GM19193 (cell line): ENCODE measurements around the gene PATJ.

Experiments used
- POLR2A ChIP-seq: IDR thresholded peaks from 4 replicates; pipeline ENCODE4 v1.6.1; 2011; ENCODE audit not compliant: insufficient read depth, insufficient read length; ENCODE audit errors: extremely low read depth

The PATJ gene

GRCh38 chr1:62097464-62097863 is 355.2 kb downstream of the PATJ start:
- no peak for TF ChIP-seq POLR2A

- no peak for TF ChIP-seq POLR2A
These were observed 358.2 kb downstream of the PATJ start for GRCh38 chr1:62100442-62100841.

GRCh38 chr1:62103846-62104245 is 361.6 kb downstream of the PATJ start:
- TF ChIP-seq POLR2A, result no peak

GRCh38 chr1:62107923-62108322 is 365.6 kb downstream of the PATJ start:
- no peak for TF ChIP-seq POLR2A

GRCh38 chr1:62109124-62109523 is 366.8 kb downstream of the PATJ start:
- TF ChIP-seq POLR2A, result no peak

GRCh38 chr1:62110198-62110817 is 368.0 kb downstream of the PATJ start:
- TF ChIP-seq POLR2A, result no peak

- no peak for TF ChIP-seq POLR2A
These were observed 368.8 kb downstream of the PATJ start for GRCh38 chr1:62111084-62111483.

GRCh38 chr1:62113507-62113906 is 371.2 kb downstream of the PATJ start:
- no peak for TF ChIP-seq POLR2A

GRCh38 chr1:62117018-62117750 is 374.9 kb downstream of the PATJ start:
- TF ChIP-seq POLR2A, result no peak

GRCh38 chr1:62126579-62127290 is 384.5 kb downstream of the PATJ start:
- no peak for TF ChIP-seq POLR2A

- TF ChIP-seq POLR2A, result no peak
These were observed 386.5 kb downstream of the PATJ start for GRCh38 chr1:62128745-62129144.

GRCh38 chr1:62131093-62131725 is 388.9 kb downstream of the PATJ start:
- no peak for TF ChIP-seq POLR2A

- no peak for TF ChIP-seq POLR2A
These were observed 395.7 kb downstream of the PATJ start for GRCh38 chr1:62138029-62138428.

GRCh38 chr1:62139410-62139809 is 397.1 kb downstream of the PATJ start:
- no peak for TF ChIP-seq POLR2A

- TF ChIP-seq POLR2A, result no peak
These were observed 398.4 kb downstream of the PATJ start for GRCh38 chr1:62140666-62141065.
